Measurements from ENCODE around the gene SMC1A. TPM values are rescaled to one million over a fixed set of nuclear protein-coding genes. Genes with fewer than 3 reads are reported as not detected.

The SMC1A gene
- total and polyA plus RNA-seq, 11 donors: 13.6 to 64.6 (median 33.7) TPM

DNA sequence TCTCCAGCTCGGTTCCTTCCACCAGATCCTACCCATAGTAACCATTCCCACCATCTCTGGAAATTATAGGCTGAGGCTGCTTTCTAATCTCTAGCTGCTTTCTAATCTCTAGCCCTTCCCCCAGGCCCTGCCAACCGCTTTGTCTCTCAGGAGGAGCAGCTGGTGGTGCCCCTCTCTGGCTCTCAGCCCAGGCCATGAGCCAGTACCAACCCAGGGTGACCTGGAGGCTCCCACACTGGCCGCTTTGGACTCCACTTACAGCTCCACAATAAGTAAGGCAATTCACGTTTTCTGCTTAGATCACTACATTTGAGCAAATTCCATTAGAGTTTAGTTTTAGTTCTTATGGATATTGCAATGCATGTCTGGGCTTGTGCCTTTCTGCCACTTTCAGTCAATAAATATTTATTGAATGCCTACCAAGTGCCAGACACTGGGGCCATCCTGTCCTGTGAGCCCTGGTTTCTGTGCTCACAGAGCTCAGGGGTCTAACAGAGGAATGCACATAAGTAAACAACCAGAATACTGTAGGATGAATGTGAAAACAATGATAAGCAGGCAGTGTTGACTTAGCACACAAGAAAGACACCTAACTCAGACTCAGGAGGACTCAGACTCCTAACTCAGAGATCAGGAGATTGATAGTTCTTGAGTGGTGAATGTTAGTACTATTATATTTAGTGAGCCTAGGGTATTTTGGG is 38.9 kb downstream of the SMC1A start:
- ATAC-seq: peak in 3 of 4 donors; percentile 62 to 71 (median 70)
- WGBS, 4 donors: 51 to 82% (median 69%) methylated on average over 4 of the region's 4 CpGs

DNA sequence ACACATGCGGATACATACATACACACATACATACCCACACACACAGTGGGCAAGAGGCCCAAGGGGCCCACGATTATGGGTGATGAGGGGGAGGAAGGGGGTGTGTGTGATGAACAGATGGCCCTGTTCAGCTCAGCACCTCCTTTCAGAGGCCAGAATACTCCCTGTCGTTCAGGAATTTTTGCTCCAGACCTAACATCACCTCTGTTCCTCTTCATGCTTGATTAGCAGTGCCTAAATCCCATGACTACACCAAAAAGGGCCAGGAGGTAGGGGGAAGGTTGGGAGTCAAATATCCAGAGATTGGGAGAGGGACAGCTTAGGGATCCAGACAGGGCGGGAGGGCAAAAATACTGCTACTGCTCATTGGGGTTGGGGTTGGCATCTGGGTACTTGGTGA is 42.7 kb downstream of the SMC1A start:
- intact Hi-C loops (cut with DNase I): loop anchor here in 1 of 10 donors (10.0 kb wide), 1 partner anchor 145 kb away; no protein-coding TSS in a partner anchor
- peaks cover 0 to 3% (median 0%) of the 10 kb centered on the region in 12 donors for H3K4me1 ChIP-seq
- H3K36me3 ChIP-seq: peaks cover 0 to 78% (median 58%) of the 10 kb centered on the region in 9 donors
- ATAC-seq (no peak), DNase-seq (no peak)
- no peak overlapping the region for H3K4me3 ChIP-seq
- 70 to 80% (median 72%) methylated on average over 4 of the region's 4 CpGs for WGBS, 4 donors
- no peak overlapping the region for H3K27ac ChIP-seq
- TF ChIP-seq, protein P1, sequence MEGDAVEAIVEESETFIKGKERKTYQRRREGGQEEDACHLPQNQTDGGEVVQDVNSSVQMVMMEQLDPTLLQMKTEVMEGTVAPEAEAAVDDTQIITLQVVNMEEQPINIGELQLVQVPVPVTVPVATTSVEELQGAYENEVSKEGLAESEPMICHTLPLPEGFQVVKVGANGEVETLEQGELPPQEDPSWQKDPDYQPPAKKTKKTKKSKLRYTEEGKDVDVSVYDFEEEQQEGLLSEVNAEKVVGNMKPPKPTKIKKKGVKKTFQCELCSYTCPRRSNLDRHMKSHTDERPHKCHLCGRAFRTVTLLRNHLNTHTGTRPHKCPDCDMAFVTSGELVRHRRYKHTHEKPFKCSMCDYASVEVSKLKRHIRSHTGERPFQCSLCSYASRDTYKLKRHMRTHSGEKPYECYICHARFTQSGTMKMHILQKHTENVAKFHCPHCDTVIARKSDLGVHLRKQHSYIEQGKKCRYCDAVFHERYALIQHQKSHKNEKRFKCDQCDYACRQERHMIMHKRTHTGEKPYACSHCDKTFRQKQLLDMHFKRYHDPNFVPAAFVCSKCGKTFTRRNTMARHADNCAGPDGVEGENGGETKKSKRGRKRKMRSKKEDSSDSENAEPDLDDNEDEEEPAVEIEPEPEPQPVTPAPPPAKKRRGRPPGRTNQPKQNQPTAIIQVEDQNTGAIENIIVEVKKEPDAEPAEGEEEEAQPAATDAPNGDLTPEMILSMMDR (IDR thresholded peaks at IDR 0.05): no peak
- TF ChIP-seq POLR2A (IDR thresholded peaks at IDR 0.05): no peak
- H3K27me3 ChIP-seq: no peaks in the 10 kb centered on the region
- no peaks in the 10 kb centered on the region for H3K9me3 ChIP-seq

More for the DNA sequence above, 38.9 kb downstream of the SMC1A start:
- Histone ChIP-seq H3K9me3 (no peaks in the 10 kb centered on the region), H3K4me1 (no peaks in the 10 kb centered on the region), H3K36me3 (peaks cover 0 to 99% (median 63%) of the 10 kb centered on the region in 9 donors), H3K4me3 (no peak overlapping the region), H3K27ac (no peak overlapping the region), H3K27me3 (no peaks in the 10 kb centered on the region)
- intact Hi-C loops (cut with DNase I): no loop called here
- TF ChIP-seq, protein P1 (IDR thresholded peaks at IDR 0.05): no peak
- no peak for TF ChIP-seq POLR2A (IDR thresholded peaks at IDR 0.05)
- peak in 4 of 5 donors; percentile 20 to 48 (median 33) for DNase-seq

DNA sequence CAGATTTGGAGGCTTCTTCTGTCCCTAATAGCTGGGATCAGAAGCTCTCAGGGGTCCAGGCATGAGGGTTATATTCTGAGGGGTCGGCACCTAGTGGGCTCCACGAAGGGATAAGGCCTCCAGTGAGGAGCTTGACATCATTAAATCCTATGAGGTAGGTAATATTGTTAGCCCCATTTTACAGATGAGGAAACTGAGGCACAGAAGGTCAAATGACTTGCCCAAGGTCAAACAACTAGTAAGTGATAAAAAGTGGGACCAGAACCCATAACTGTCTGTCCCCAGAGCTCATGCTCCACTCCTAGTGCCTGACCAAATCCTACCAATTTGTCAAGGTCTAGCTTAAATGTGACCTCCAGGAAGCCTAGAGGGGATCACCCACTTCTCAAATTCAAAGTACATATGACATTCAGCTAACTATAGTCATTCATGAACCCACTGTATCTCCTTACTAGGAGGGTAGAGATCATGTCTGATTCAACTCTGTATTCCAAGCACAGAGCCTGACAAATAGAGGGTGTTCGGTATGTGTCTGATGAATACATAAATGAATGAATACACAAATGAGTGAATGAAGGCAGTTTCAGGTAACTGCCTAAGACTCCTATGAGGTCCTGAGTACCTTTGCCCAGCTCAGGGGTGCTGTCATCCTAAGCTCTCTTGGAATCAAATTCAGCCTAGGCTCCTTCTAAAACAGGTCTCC is 43.3 kb downstream of the SMC1A start:
- H3K36me3 ChIP-seq: peaks cover 0 to 72% (median 57%) of the 10 kb centered on the region in 9 donors
- TF ChIP-seq, protein P1 (IDR thresholded peaks at IDR 0.05): no peak
- TF ChIP-seq POLR2A (IDR thresholded peaks at IDR 0.05): no peak
- DNase-seq: no peak
- no peak for ATAC-seq
- H3K4me1 ChIP-seq: peaks cover 0 to 9% (median 0%) of the 10 kb centered on the region in 12 donors
- H3K4me3 ChIP-seq: no peak overlapping the region
- H3K9me3 ChIP-seq: no peaks in the 10 kb centered on the region
- 94 to 100% (median 97%) methylated on average over 3 of the region's 3 CpGs for WGBS, 4 donors
- H3K27me3 ChIP-seq: no peaks in the 10 kb centered on the region
- intact Hi-C loops (cut with DNase I): loop anchor here in 1 of 10 donors (10.0 kb wide), 1 partner anchor 146 kb away; no protein-coding TSS in a partner anchor
- no peak overlapping the region for H3K27ac ChIP-seq

DNA sequence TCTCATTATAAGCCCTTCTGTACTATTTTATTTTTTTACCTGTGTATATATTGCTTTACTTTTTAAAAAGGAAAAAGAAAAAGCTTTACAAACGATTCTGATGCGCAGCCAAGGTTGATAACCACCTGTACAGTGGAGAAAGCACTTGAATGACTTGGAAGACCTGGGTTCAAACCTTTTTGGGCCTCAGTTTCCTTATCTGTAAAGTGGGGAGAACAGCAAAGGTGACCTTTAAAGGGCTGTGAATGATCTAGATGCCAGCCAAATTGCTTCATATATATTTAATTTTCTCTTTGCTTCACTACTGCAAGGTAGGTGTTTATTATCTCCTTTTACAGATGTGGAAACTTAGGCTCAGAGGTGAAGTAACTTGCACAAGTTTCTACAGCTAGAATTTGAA is 45.0 kb downstream of the SMC1A start:
- WGBS, 4 donors: 89 to 96% (median 94%) methylated on average over 2 of the region's 2 CpGs
- H3K36me3 ChIP-seq: peaks cover 0 to 55% (median 44%) of the 10 kb centered on the region in 9 donors
- H3K4me3 ChIP-seq: no peak overlapping the region
- intact Hi-C loops (cut with DNase I): loop anchor here in 1 of 10 donors (10.0 kb wide), 1 partner anchor 147 kb away; no protein-coding TSS in a partner anchor
- no peaks in the 10 kb centered on the region for H3K27me3 ChIP-seq
- peaks cover 0 to 11% (median 0%) of the 10 kb centered on the region in 12 donors for H3K4me1 ChIP-seq
- no peak for TF ChIP-seq POLR2A (IDR thresholded peaks at IDR 0.05)
- TF ChIP-seq, protein P1 (IDR thresholded peaks at IDR 0.05): no peak
- ATAC-seq (no peak), DNase-seq (no peak)
- no peak overlapping the region for H3K27ac ChIP-seq
- H3K9me3 ChIP-seq: no peaks in the 10 kb centered on the region

Measured in heart left ventricle (tissue), 16 donors.